ENCODE data around the gene CSPG4.
A peak's percentile ranks its signal among the peaks of the same experiment; 100 is the strongest.
"Not testable (repeated sequence)": the region's sequence is repeated elsewhere in the genome, so short reads cannot be mapped to it uniquely, and the experiment has no call there.

CSPG4 gene

GRCh38 chr15:75727031-75727531 is 14.4 kb upstream of the CSPG4 start:
- TF ChIP-seq JUND (IDR thresholded peaks at IDR 0.05; ENCODE audit: low read depth): no peak
- in situ Hi-C loops (cut with HindIII; ENCODE audit: low pct_unique_long_range_greater_than_20kb, low sequenced_read_pairs): no loop called here

DNA sequence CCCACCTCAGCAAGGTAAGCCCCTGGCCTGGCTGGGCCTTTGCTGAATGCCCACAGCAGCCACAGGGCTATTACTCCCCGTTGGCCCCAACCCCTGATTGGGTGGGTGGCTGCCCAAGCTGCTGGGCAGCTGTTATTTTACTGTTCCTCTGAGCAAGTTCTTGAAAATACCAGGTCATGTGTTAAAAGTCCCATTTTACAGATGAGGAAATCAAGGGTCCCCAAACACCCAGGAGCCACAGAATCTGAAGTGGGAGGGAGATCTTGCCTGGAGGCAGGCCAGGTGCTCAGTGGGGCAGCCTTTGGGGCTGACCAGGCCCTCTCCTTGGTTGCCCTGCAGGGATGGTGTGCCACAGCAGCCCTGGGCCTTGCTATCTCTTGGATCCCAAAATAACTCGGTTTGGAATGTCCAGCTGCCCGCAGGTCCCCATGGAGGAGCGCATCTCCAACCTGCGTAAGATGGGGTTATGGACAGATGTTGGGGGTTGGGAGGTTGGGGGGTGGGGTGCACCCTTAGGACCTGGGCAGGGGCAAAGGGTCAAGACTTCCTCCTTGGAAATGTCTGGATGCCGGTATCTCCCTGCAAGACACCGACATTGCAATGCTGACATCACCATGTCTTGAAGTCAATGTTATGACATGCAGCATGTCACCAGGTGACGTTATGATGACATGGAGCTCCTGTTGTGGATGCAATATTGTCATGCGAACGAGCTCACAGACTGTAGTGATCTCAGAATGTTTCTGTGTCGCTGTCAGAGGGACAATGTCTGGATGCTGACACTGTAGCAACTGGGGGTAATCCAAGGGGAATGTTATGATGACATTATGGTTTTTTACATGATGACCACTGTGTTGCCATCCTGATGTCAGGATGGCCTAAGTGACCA is 13.3 kb upstream of the CSPG4 start:
- DNase-seq (ENCODE audit: low read depth in 1 of 2, low spot score in 1 of 2): no peak
- TF ChIP-seq JUND (IDR thresholded peaks at IDR 0.05; ENCODE audit: low read depth): no peak
- in situ Hi-C loops (cut with HindIII; ENCODE audit: low pct_unique_long_range_greater_than_20kb, low sequenced_read_pairs): no loop called here

More at GRCh38 chr15:75727031-75727531, 14.4 kb upstream of the CSPG4 start:
- DNase-seq (ENCODE audit: low read depth in 1 of 2, low spot score in 1 of 2): peak in 1 of 2 experiments; percentile 54

- TF ChIP-seq JUND (IDR thresholded peaks at IDR 0.05; ENCODE audit: low read depth): no peak
- in situ Hi-C loops (cut with HindIII; ENCODE audit: low pct_unique_long_range_greater_than_20kb, low sequenced_read_pairs): no loop called here
- DNase-seq (ENCODE audit: low read depth in 1 of 2, low spot score in 1 of 2): no peak
These were observed 12.5 kb upstream of the CSPG4 start for GRCh38 chr15:75725006-75725718.

DNA sequence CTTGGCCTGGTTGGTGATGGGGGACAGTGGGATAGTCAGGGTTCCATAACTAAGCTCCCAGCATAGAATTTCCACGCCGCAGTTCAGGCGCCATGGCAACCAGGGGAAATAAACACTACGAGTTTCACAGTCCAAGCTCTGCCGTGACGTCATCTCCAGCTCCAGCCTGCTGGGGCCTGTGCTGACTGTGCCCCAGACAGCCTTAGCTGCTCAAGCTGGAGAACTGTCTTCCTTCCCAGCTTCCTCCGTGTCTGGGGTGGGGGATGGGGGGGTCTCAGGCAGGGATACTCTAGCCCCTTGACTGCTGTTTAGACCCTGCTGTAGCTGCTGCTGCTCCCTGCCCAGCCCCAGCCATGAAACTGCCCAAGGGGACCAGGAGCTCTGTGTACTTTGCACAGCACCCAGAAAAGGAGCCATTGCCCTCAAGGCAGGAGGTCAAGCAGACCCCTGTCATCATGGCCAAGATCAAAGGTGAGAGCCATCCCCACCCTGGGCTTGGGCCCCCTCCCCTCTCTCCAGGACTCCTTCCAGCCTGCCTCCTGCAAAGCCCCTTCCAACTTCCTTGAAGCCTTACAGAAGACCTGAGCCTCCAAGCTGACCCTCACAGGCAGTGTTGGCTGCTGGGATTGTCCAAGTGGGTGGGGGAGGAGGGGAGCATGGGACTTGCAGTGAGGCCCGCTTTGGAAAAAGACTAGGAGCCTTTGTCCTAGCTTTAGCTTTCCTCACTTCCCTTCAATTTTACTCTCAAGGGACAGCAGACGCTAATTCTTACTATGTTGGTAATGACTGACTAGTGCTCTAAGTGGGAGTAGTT is 11.4 kb upstream of the CSPG4 start:
- peak; percentile 61 to 80 for DNase-seq (ENCODE audit: low read depth in 1 of 2, low spot score in 1 of 2)
- in situ Hi-C loops (cut with HindIII; ENCODE audit: low pct_unique_long_range_greater_than_20kb, low sequenced_read_pairs): no loop called here
- TF ChIP-seq JUND (IDR thresholded peaks at IDR 0.05; ENCODE audit: low read depth): no peak

GRCh38 chr15:75723171-75723846 is 10.7 kb upstream of the CSPG4 start:
- in situ Hi-C loops (cut with HindIII; ENCODE audit: low pct_unique_long_range_greater_than_20kb, low sequenced_read_pairs): no loop called here
- no peak for TF ChIP-seq JUND (IDR thresholded peaks at IDR 0.05; ENCODE audit: low read depth)
- DNase-seq (ENCODE audit: low read depth in 1 of 2, low spot score in 1 of 2): no peak

GRCh38 chr15:75721923-75722870 is 9.5 kb upstream of the CSPG4 start:
- in situ Hi-C loops (cut with HindIII; ENCODE audit: low pct_unique_long_range_greater_than_20kb, low sequenced_read_pairs): no loop called here
- DNase-seq (ENCODE audit: low read depth in 1 of 2, low spot score in 1 of 2): no peak
- no peak for TF ChIP-seq JUND (IDR thresholded peaks at IDR 0.05; ENCODE audit: low read depth)

DNA sequence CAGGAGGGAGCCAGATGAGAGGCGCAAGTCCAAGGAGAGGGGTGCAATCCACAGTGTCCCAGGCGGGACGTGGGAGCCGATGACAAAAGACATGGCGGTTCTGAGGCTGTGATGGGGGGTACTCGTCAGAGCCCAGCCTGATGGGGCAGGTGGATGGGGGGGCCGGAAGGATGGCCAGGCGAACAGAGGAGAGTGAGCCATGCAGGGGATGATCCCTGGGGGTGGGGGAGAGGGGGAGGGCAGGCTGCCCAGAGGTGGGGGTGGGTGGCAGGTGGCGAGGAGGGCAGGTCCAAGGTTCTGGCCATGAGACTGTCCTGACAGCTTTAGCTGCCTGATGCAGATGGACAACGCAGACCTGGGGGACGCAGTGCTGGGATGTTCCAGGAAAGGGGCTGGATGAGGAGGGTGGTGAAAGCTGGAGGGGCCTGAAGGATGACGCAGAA is 8.9 kb upstream of the CSPG4 start:
- no peak for TF ChIP-seq JUND (IDR thresholded peaks at IDR 0.05; ENCODE audit: low read depth)
- no peak for DNase-seq (ENCODE audit: low read depth in 1 of 2, low spot score in 1 of 2)
- in situ Hi-C loops (cut with HindIII; ENCODE audit: low pct_unique_long_range_greater_than_20kb, low sequenced_read_pairs): no loop called here

DNA sequence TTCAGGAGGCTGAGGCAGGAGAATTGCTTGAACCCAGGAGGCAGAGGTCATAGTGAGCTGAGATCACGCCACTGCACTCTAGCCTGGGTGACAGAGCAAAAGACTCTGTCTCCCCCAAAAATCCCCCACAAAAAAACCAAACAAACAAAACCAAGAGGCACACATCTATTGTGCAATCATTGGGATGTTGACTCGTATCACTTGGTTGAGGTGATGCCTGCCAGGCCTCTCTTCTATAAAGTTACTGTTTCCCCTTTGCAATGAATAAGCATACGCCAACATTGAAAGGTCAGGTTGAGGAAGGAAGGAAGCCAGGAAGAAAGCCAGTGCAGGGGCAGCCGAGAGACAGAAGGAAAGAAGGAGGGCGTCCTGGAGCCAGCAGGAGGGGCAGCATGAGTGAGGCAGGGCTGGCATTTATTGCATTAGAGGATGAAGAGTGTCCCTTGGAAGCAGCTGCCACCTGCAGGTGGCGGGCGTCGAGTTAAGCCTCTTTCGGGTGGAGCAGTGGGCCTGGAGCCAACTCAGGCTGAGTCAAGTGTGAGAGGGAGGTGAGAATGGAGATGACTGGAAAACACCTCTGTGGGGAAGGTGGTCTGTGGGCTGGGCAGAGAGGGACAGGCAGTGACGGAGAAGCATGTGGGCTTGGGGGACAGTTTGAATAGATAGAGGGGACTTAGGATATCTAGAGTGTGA is 8.3 kb upstream of the CSPG4 start:
- in situ Hi-C loops (cut with HindIII; ENCODE audit: low pct_unique_long_range_greater_than_20kb, low sequenced_read_pairs): no loop called here
- TF ChIP-seq JUND (IDR thresholded peaks at IDR 0.05; ENCODE audit: low read depth): no peak
- DNase-seq (ENCODE audit: low read depth in 1 of 2, low spot score in 1 of 2): peak; percentile 53 to 79

- TF ChIP-seq JUND (IDR thresholded peaks at IDR 0.05; ENCODE audit: low read depth): no peak
- in situ Hi-C loops (cut with HindIII; ENCODE audit: low pct_unique_long_range_greater_than_20kb, low sequenced_read_pairs): no loop called here
- no peak for DNase-seq (ENCODE audit: low read depth in 1 of 2, low spot score in 1 of 2)
These were observed 7.6 kb upstream of the CSPG4 start for GRCh38 chr15:75720297-75720696.

- no peak for TF ChIP-seq JUND (IDR thresholded peaks at IDR 0.05; ENCODE audit: low read depth)
- in situ Hi-C loops (cut with HindIII; ENCODE audit: low pct_unique_long_range_greater_than_20kb, low sequenced_read_pairs): no loop called here
- DNase-seq (ENCODE audit: low read depth in 1 of 2, low spot score in 1 of 2): no peak
These were observed 5.7 kb upstream of the CSPG4 start for GRCh38 chr15:75718328-75718727.

GRCh38 chr15:75717001-75717400 is 4.4 kb upstream of the CSPG4 start:
- DNase-seq (ENCODE audit: low read depth in 1 of 2, low spot score in 1 of 2); in situ Hi-C loops (cut with HindIII; ENCODE audit: low pct_unique_long_range_greater_than_20kb, low sequenced_read_pairs): not testable (repeated sequence)

GRCh38 chr15:75716249-75716950 is 3.8 kb upstream of the CSPG4 start:
- DNase-seq (ENCODE audit: low read depth in 1 of 2, low spot score in 1 of 2); in situ Hi-C loops (cut with HindIII; ENCODE audit: low pct_unique_long_range_greater_than_20kb, low sequenced_read_pairs): not testable (repeated sequence)

- DNase-seq (ENCODE audit: low read depth in 1 of 2, low spot score in 1 of 2); in situ Hi-C loops (cut with HindIII; ENCODE audit: low pct_unique_long_range_greater_than_20kb, low sequenced_read_pairs): not testable (repeated sequence)
These were observed 2.7 kb upstream of the CSPG4 start for GRCh38 chr15:75715312-75715832.

Data from T47D (cell line).